NOMO-1 (cell line): Measurements from ENCODE around the gene THADA.
"Not testable (repeated sequence)": the region's sequence is repeated elsewhere in the genome, so short reads cannot be mapped to it uniquely, and the experiment has no call there.

Experiments
- DNase-seq, 2 experiments: peaks; one replicate each; lab custom pipeline; 2025; ENCODE audit not compliant: unreplicated experiment in 2 of 2; lab: John Stamatoyannopoulos, UW

Gene THADA

GRCh38 chr2:43448822-43449110 is 147.1 kb downstream of the THADA start:
- no peak for DNase-seq

- DNase-seq = no peak
Measured at GRCh38 chr2:43448011-43448821, 147.6 kb downstream of the THADA start.

- not testable (repeated sequence) for DNase-seq
Measured at GRCh38 chr2:43446755-43447154, 149.1 kb downstream of the THADA start.

DNA sequence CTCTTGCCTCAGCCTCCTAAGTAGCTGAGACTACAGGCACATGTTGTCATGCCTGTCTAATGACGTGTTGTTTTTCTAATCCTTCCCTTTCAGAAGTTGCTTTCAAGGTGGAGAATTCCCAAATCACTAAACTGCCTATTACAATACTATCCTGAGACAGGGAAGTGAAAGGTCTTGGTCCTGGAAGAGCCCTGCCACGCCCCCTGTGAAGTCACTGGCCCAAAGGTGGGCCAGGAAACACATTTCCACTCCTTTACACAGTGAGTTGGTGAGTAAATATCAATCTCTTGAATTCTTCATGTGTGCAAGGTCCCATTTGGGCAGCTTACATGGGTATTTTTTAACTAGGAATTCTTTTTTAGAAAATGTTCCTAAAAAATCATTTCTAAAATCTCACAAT is 150.1 kb downstream of the THADA start:
- no peak for DNase-seq

- no peak for DNase-seq
Measured at GRCh38 chr2:43444989-43445645, 150.7 kb downstream of the THADA start.

GRCh38 chr2:43443282-43443681 is 152.6 kb downstream of the THADA start:
- DNase-seq = no peak

GRCh38 chr2:43441195-43441594 is 154.6 kb downstream of the THADA start:
- DNase-seq = no peak

GRCh38 chr2:43438858-43439655 is 156.8 kb downstream of the THADA start:
- peak in 1 of 2 experiments; percentile 28 for DNase-seq

GRCh38 chr2:43438342-43438741 is 157.5 kb downstream of the THADA start:
- no peak for DNase-seq

GRCh38 chr2:43437363-43437762 is 158.5 kb downstream of the THADA start:
- no peak for DNase-seq

GRCh38 chr2:43436431-43436830 is 159.4 kb downstream of the THADA start:
- no peak for DNase-seq

DNA sequence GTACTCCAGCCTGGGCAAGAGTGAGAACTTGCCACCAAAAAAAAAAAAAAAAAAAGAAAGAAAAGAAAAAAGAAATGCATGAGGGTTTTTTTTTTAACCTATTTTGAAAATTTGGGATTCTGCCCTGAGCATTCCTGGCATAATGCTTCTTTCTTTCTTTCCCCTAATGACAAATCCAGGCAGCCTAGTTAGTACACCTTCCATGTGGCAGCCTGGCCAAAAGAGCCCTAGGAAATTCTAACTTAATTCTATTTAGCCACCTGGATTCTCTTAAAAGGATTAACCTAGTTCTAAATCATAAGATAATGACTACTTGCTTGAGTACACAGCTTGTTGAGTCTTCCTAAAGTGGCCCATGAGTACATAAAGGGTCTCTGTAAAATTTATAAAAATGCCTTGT is 160.1 kb downstream of the THADA start:
- DNase-seq = no peak

DNA sequence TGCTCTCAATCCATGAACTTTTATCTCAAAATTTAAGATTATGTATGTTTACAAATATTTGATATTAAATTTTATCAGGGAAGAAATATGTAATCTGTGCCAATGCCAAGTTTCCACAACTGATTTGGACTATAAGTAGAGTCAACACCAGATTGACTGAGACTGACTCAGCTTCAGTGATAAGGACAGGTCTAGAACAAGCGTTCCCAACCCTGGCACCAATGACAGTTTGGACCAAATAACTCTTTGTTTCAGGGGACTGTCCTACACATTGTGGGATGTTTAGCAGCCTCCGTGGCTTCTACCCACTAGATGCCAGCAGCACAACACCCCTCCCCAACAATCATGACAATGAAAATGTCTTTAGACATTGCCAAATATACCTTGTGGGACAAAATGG is 165.3 kb downstream of the THADA start:
- no peak for DNase-seq

DNA sequence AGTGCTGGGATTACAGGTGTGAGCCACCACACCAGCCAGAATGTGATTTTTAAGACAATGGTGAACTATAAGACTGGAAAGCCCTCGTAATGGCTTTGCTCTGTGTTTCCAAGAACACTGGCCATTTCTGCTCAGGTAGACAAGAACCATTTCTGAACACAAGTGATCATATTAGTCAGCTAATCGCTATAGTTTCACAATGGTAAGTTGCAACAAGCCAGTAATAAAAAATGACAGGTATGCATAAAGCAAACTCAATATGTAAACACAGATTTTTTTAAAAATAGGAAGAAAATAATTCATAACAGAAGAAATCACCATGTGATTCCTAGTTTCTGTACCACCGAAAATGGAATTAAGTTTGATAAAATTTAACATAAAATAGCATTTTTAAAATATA is 166.5 kb downstream of the THADA start:
- no peak for DNase-seq

- DNase-seq = no peak
Measured at GRCh38 chr2:43427032-43427424, 168.8 kb downstream of the THADA start.

- DNase-seq = peak; percentile 86 to 98
Measured at GRCh38 chr2:43426305-43427031, 169.4 kb downstream of the THADA start.

DNA sequence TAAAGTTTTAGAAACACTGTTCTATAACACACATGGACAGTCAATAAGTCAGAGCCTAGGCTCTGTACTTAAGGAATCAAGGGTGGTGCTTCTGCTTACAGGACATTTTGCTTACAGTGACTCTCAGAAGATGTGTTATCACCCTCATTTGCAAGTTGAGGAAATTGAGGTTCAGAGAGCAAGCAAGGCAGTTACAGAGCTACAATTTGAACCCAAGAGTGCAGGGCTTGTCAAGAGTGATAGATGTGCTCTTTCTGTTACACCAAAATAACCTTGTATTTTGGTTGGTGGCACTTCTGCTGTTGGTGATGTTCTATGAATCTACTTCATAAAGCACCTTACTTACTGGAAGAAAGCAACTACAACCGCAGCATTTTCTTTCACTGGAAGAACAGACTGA is 170.2 kb downstream of the THADA start:
- peak; percentile 58 to 60 for DNase-seq

GRCh38 chr2:43424262-43425207 is 171.3 kb downstream of the THADA start:
- peak; percentile 62 to 87 for DNase-seq

DNA sequence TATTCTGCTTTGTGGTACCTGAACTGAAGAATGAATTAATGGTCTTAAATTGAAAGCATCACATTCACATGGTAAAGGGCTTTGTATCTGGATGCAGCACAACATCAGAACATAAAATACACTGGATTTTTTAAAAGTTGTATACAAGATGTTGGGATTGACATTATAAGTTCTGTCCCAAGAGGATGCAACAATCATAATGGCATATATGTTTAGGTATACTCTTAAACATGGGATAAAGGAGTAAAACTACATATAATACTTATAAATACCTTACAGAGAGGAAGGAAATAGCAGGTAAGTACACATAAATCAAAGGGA is 171.9 kb downstream of the THADA start:
- DNase-seq = no peak

GRCh38 chr2:43421194-43421593 is 174.6 kb downstream of the THADA start:
- DNase-seq = no peak
